Left ventricle myocardium inferior (tissue), 1 donor: ENCODE measurements around the gene WAPL. TPM values are rescaled to one million over a fixed set of nuclear protein-coding genes. Genes with fewer than 3 reads are reported as not detected.

ENCODE experiments used
- DNase-seq: peaks from one replicate; pipeline ENCODE4 v3.0.0-alpha.2; 2020
- H3K27ac ChIP-seq: fragments of 200-600 bp; replicated peaks from 2 replicates; pipeline ENCODE4 v1.8.0; 2021
- H3K27me3 ChIP-seq: fragments of 200-600 bp; 2 replicates; pipeline ENCODE4 v1.8.0; 2021; ENCODE audit warnings: low read depth
- H3K36me3 ChIP-seq: fragments of 200-600 bp; 2 replicates; pipeline ENCODE4 v1.8.0; 2021
- H3K4me1 ChIP-seq: fragments of 200-600 bp; 2 replicates; pipeline ENCODE4 v1.8.0; 2021
- H3K4me3 ChIP-seq: fragments of 200-600 bp; 2 replicates; pipeline ENCODE4 v1.8.0; 2021; ENCODE audit warnings: mild to moderate bottlenecking, moderate library complexity
- H3K9me3 ChIP-seq: fragments of 200-600 bp; replicated peaks from 2 replicates; pipeline ENCODE4 v1.8.0; 2021
- intact Hi-C: fragments of 100-400 bp; cut with micrococcal nuclease; formaldehyde crosslinking; loops from one replicate; pipeline ENCODE4 v1.11.0; 2022
- total RNA-seq: library from RNA; stranded (reverse); fragmentation: NEBNext Ultra II Directional; extraction: Animal tissue kit (Norgen Biotek cat#: 25700); gene quantifications from one replicate; pipeline ENCODE4 v1.2.1, GENCODE V29; 2021
- TF ChIP-seq, protein P1 (sequence below): fragments of 200-600 bp; IDR thresholded peaks from 2 replicates; pipeline ENCODE4 v1.8.0; 2021; ENCODE audit warnings: antibody characterized with exemption, mild to moderate bottlenecking, borderline replicate concordance
- donor health status: DM: no; HTN: yes; CAD: no; lungs with severe emphysema.

WAPL gene
- total RNA-seq, 1 donor from 2014 or later = 21.9 TPM

DNA sequence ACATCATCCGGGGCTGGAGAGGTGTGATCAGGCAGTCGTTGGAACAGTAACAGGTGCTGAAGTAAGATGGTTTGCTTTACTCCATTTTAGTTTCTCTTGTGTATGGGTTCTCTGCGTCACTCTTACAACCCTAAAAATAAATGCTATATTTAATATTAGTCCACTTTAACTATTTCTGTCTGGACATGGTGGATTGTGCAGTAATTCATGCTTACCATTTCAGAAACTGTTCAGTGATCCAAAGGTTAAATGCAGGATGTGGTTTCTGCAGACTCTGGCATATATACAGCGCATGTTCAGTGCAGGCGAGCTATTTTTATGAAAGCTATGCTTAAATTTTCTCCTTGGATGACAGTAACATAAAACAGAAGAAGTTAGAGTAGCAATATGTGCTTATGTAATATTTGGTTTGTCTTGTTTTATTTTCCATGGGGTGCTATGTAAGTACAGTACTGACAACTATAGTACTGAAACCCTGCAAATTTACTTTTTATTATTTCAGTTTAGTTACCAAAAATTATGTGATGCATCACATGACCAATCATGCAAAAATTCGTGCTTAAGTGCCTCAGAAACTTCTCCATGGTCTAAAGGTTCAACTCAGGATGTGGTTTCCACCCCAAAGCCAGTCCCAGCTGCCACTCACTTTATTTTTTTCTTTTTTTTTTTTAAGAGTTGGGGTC lies 108.4 kb downstream of the WAPL start:
- Histone ChIP-seq H3K4me3 (no peak overlapping the region), H3K4me1 (peaks cover 14% of the 10 kb centered on the region), H3K27me3 (peaks cover 20% of the 10 kb centered on the region), H3K9me3 (peaks cover 5% of the 10 kb centered on the region), H3K36me3 (no peaks in the 10 kb centered on the region), H3K27ac (no peak overlapping the region)
- DNase-seq = no peak
- intact Hi-C loops = no loop called here
- TF ChIP-seq, protein P1, sequence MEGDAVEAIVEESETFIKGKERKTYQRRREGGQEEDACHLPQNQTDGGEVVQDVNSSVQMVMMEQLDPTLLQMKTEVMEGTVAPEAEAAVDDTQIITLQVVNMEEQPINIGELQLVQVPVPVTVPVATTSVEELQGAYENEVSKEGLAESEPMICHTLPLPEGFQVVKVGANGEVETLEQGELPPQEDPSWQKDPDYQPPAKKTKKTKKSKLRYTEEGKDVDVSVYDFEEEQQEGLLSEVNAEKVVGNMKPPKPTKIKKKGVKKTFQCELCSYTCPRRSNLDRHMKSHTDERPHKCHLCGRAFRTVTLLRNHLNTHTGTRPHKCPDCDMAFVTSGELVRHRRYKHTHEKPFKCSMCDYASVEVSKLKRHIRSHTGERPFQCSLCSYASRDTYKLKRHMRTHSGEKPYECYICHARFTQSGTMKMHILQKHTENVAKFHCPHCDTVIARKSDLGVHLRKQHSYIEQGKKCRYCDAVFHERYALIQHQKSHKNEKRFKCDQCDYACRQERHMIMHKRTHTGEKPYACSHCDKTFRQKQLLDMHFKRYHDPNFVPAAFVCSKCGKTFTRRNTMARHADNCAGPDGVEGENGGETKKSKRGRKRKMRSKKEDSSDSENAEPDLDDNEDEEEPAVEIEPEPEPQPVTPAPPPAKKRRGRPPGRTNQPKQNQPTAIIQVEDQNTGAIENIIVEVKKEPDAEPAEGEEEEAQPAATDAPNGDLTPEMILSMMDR = no peak

DNA sequence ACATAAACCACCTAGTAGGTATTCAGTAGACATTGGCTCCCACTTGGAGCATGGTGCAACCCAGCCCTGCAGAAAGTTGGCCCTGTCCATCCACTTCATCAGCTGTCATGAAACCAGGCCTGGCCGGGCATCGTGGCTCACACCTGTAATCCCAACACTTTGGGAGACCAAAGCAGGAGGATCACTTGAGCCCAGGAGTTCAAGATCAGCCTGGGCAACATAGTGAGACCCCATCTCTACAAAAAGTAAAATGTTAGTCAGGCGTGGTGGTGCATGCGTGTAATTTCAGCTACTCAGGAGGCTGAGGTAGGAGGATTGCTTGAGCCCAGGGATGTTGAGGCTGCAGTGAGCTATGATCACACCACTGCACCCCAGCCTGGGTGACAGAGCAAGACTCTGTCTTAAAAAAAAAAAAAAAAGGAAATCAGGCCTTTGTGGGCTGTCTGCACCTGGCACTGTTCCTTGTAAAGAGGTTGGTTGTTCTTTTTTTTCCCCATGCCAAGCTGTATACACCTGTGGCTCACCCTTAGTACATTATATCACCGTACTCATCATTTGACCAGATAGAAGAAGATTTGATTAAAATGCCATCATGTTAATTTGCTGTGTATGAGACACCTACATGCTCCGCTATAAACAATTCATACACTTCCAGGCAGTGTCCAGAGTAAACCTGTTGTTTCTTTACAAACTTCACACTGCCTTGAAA lies 109.6 kb downstream of the WAPL start:
- intact Hi-C loops = no loop called here
- peaks cover 5% of the 10 kb centered on the region for H3K9me3 ChIP-seq
- peaks cover 14% of the 10 kb centered on the region for H3K4me1 ChIP-seq
- TF ChIP-seq, protein P1 = no peak
- H3K27me3 ChIP-seq = peaks cover 12% of the 10 kb centered on the region
- H3K36me3 ChIP-seq = no peaks in the 10 kb centered on the region
- no peak overlapping the region for H3K4me3 ChIP-seq
- peak overlapping the region; percentile 34 for H3K27ac ChIP-seq
- DNase-seq = no peak

DNA sequence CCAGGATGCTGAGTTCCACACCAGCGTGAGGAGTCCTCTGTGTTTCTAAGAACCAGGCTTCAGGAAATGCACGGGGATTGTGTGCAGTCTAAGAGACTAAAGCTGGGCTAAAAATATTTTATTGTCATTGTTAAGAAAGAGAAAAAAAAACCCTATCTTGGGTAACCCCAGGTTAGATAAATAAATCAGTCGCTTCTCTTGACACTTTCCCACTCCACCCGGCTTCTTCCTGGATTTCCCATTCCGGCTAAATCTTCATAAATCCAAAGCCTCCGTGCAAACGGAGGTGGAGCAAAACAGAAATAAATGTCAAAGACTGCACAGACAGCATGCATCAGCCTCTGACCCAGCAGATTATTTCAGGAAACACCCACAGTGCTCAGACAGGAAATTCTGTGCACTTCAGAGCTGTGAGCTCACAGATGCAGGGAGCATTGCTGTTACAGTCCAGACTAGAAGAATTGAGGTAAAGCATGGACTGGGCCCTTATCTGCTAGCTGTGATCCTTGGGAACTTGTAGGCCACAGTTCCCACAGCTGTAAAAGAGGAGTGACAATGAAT lies 110.2 kb downstream of the WAPL start:
- Histone ChIP-seq H3K9me3 (peaks cover 5% of the 10 kb centered on the region), H3K4me1 (peaks cover 14% of the 10 kb centered on the region), H3K36me3 (no peaks in the 10 kb centered on the region), H3K27ac (peak overlapping the region; percentile 34), H3K4me3 (no peak overlapping the region), H3K27me3 (peaks cover 7% of the 10 kb centered on the region)
- no peak for DNase-seq
- intact Hi-C loops = no loop called here
- TF ChIP-seq, protein P1 = no peak

DNA sequence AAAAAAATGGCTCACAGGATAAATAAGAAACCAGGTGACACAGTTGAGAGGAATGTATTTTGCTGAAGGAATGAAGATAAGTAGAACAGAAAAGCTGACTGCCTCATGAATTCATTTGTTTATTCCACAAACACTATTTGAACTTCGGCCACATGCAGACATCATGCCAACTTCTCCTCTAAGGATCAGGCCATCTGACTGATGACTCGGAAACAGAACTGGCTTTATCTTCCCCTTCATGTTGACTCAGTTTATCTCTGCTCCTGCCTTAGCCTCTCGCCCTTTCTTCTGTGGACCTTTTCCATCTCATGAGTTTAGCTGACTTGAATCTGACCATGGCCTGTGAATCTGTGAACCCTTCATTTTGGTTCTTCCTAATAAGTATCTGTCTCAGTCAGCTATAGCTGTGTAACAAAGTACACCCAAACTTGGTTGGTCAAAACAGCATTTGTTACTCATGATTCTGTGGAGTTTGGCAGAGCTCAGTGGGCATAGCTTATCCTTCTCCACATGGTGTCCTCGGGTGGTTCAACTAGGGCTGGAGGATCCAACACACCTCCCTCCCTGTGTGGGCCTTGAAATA lies 111.0 kb downstream of the WAPL start:
- peak overlapping the region; percentile 16 for H3K27ac ChIP-seq

DNA sequence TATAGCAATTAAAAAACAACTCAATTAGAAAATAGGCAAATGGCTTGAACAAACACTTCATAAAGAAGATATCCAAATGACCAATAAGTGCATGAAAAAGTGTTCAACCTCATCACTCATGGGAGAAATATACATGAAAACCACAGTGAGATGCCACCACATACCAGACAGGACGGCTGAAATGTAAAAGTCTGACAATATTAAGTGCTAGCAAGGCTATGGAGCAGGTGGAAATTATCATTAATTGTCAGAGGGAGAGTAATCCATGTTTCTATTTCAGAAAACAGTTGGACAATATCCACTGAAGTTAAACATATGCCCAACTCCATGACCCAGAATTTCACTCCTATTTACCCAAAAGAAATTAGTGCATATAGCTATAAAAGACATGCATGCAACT lies 112.4 kb downstream of the WAPL start:
- H3K4me1 ChIP-seq = peaks cover 14% of the 10 kb centered on the region
- H3K9me3 ChIP-seq = peaks cover 11% of the 10 kb centered on the region
- TF ChIP-seq, protein P1 = no peak
- intact Hi-C loops = no loop called here
- H3K36me3 ChIP-seq = no peaks in the 10 kb centered on the region
- H3K27me3 ChIP-seq = no peaks in the 10 kb centered on the region
- no peak for DNase-seq
- H3K27ac ChIP-seq = no peak overlapping the region
- no peak overlapping the region for H3K4me3 ChIP-seq

More for the DNA sequence above, 111.0 kb downstream of the WAPL start:
- intact Hi-C loops = no loop called here
- H3K4me1 ChIP-seq = peaks cover 14% of the 10 kb centered on the region
- TF ChIP-seq, protein P1 = no peak
- H3K27me3 ChIP-seq = peaks cover 2% of the 10 kb centered on the region
- DNase-seq = no peak
- H3K9me3 ChIP-seq = peaks cover 5% of the 10 kb centered on the region
- H3K36me3 ChIP-seq = no peaks in the 10 kb centered on the region
- H3K4me3 ChIP-seq = no peak overlapping the region
